RWPE1 (cell line): ENCODE measurements around the gene CATSPER1.

ENCODE experiments used
- CTCF ChIA-PET: fragments of 350-600 bp; sonication (Branson Sonifier 250); formaldehyde crosslinking; extraction: SDS; loops from one replicate; lab custom pipeline; 2021; lab: Yijun Ruan, JAX
- POLR2A ChIA-PET: fragments of 400-600 bp; formaldehyde crosslinking; extraction: SDS; loops from one replicate; lab custom pipeline; 2020; ENCODE audit warnings: antibody characterized with exemption; ENCODE audit not compliant: low non-redundant PET; lab: Yijun Ruan, JAX
- DNase-seq: peaks from one replicate; pipeline ENCODE4 v3.0.0; 2012; ENCODE audit warnings: low spot score
- H3K27ac ChIP-seq: fragments of 450-650 bp; 2 replicates; pipeline ENCODE4 v1.5.1; 2017
- TF ChIP-seq, protein P1 (sequence below): fragments of 450-650 bp; conservative IDR thresholded peaks from 2 replicates; pipeline ENCODE4 v1.5.1; 2017; ENCODE audit warnings: low read depth, mild to moderate bottlenecking

CATSPER1 gene

DNA sequence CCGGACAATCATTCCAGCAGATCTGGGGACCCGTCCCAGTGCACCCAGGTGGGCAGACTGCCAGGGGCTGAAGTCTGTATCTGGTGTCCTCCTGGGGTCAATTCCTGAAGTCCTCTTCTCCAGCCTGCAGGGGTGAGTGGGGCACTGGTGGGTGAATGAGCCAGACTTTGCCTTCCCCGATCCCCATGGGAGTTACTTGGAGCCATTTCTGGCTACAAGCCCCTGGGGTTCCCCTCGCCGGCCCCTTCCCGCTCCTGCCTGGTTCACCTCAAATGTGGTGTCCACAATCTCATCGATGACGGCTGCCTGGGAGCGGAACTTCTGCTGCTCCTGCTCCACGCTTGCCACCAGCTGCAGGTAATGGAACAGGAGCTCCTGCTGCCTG lies 9.5 kb downstream of the CATSPER1 start:
- ChIA-PET CTCF (no interaction called here), POLR2A (no interaction called here)
- TF ChIP-seq, protein P1, sequence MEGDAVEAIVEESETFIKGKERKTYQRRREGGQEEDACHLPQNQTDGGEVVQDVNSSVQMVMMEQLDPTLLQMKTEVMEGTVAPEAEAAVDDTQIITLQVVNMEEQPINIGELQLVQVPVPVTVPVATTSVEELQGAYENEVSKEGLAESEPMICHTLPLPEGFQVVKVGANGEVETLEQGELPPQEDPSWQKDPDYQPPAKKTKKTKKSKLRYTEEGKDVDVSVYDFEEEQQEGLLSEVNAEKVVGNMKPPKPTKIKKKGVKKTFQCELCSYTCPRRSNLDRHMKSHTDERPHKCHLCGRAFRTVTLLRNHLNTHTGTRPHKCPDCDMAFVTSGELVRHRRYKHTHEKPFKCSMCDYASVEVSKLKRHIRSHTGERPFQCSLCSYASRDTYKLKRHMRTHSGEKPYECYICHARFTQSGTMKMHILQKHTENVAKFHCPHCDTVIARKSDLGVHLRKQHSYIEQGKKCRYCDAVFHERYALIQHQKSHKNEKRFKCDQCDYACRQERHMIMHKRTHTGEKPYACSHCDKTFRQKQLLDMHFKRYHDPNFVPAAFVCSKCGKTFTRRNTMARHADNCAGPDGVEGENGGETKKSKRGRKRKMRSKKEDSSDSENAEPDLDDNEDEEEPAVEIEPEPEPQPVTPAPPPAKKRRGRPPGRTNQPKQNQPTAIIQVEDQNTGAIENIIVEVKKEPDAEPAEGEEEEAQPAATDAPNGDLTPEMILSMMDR: no peak
- DNase-seq: no peak
- H3K27ac ChIP-seq: peak overlapping the region; percentile 78

DNA sequence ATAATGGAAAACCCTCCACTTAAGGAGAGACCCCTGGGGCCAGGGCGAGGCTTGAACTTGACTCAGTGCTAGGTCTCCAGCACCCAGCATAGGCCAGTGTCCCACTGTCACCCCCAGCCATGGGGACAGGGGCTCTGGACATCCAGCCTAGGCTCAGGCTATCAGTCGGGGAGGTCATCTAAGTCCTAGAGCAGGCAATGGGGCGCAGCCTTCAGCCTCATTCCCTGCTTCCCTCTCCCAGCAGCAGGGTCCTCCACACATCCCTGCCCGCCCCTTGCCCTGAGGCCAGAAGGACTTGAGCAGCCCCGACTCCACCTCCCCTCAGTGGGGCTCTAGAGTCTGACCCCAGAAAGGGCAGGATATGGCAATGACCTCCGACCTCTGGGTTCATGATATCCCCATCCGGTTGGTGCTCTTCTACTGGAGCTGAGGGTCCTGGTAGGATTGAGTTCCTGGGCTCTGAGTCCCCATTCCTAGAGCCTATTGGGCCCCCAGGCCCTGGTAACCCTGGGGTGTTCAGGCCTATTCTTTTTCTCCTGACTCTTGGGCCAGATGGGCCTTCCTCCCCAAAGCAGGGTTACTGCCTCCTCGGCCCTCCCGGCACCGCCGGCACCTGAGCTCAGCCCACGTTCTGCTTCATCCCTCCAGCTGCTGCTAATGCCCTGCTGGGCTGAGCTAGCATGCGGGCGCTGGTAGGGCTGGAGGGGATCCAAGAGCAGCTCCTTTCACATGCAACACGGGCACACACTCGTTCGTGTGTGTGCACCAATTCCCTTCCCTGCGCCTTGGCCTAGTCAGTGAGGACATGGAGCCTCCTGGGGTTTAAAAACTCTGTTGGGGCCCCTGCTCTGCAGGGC lies 10.1 kb downstream of the CATSPER1 start:
- no peak for DNase-seq
- CTCF ChIA-PET: interaction anchor here (0.6 to 0.7 kb wide), 2 partner anchors 239 to 359 kb away, joined by 3 read pairs; no protein-coding TSS in a partner anchor

DNA sequence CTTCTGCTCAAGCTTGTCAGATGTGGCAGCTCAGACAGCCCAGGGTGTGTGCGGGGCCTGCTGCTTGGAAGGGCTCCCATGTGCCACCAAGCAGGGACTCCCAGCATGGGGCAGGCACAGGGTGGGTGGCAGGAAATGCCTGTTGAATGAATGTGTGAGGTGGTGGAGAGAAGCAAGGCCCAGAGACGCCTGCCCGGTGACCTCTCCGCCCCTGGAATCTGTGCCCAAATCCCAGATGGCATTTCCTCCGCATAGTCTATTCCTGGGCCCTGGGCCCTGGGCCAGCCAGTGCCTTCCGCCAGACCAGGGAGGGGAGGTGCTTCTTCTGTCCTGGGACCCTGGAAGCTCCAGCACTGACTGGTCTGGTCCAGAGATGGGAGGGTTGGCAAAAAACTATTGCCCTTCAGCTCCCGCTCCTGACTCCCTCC lies 10.8 kb downstream of the CATSPER1 start:
- ChIA-PET CTCF (interaction anchor here (0.6 to 0.7 kb wide), 3 partner anchors 16 to 360 kb away, joined by 3 read pairs; no protein-coding TSS in a partner anchor), POLR2A (interaction anchor here (1.2 kb wide), 1 partner anchor 37 kb away, joined by 13 read pairs; the partner anchor contains the start of gene SF3B2)
- TF ChIP-seq, protein P1: no peak
- peak overlapping the region; percentile 78 for H3K27ac ChIP-seq
- DNase-seq: no peak

More for the DNA sequence above, 10.1 kb downstream of the CATSPER1 start:
- TF ChIP-seq, protein P1: no peak
- POLR2A ChIA-PET: no interaction called here
- peak overlapping the region; percentile 78 for H3K27ac ChIP-seq

DNA sequence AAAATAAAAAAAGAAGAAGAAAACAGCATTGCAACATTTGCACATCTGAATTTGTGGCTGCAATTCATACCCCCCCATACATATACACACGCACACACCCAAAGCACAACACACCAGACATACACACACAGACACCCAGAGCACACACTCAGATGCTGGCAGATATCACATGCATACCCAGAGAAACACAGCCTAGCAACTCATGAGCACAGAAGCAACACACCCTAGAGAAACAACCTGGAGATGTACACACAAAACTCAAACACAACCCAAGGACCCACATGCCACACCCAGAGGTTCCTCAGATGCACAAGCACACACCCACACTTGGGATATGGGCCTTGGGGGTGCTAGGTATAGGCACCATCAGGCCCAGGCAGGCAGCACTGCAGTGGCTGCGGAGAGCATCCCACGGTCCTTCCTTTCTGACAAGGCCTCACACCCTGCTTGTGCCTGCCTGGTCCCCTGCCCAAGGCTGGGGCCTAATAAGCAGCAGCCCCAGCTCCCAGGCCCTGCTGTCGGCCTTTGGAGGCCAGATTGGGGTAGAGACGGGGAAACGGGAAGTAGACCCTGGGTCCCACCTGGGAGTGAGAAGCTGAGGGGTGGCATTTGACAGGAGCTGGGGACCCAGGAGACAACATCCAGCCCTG lies 11.3 kb downstream of the CATSPER1 start:
- ChIA-PET POLR2A (interaction anchor here (1.2 kb wide), 1 partner anchor 37 kb away, joined by 13 read pairs; the partner anchor contains the start of gene SF3B2), CTCF (interaction anchor here (0.6 to 0.7 kb wide), 2 partner anchors 17 to 360 kb away, joined by 3 read pairs; no protein-coding TSS in a partner anchor)

DNA sequence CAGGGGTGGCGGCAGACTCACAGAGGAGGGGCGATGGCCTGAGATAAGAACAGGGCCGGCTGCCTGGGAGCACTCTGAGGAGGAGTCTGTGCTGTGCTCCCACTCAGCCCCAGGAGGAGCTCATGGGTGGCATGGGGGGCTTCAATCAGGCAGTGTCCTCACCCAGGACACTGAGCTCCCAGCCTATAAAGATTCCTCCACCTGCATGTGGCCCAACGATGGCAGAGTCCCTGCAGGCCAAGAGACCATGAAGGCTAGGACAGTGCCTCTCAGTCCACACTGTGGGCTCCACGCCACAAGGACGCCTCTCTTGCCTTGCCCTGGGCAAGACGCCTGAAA lies 12.5 kb downstream of the CATSPER1 start:
- no peak for DNase-seq
- CTCF ChIA-PET: interaction anchor here (1.1 kb wide), 1 partner anchor 8 kb away, joined by 3 read pairs; no protein-coding TSS in a partner anchor
- TF ChIP-seq, protein P1: no peak
- H3K27ac ChIP-seq: peak overlapping the region; percentile 78; the same call in 1 of the 2 replicates
- POLR2A ChIA-PET: no interaction called here

More for the DNA sequence above, 11.3 kb downstream of the CATSPER1 start:
- TF ChIP-seq, protein P1: no peak
- H3K27ac ChIP-seq: peak overlapping the region; percentile 78
- DNase-seq: no peak
